Activated CD4-positive, alpha-beta memory T cell treated with anti-CD3 and anti-CD28 coated beads for 36 hours (primary cell): ENCODE data around the gene LAMA2. TPM values are rescaled to one million over a fixed set of nuclear protein-coding genes. Genes with fewer than 3 reads are reported as not detected.
"Not testable (repeated sequence)": the region's sequence is repeated elsewhere in the genome, so short reads cannot be mapped to it uniquely, and the experiment has no call there.

Source experiments
- CTCF ChIA-PET: fragments of 350-600 bp; sonication (Branson Sonifier 250); formaldehyde crosslinking; loops from one replicate; lab custom pipeline; 2021; ENCODE audit warnings: antibody characterized with exemption, inconsistent platforms; lab: Charles Lee
- POLR2A ChIA-PET: fragments of 350-600 bp; sonication (Branson Sonifier 250); formaldehyde crosslinking; loops from one replicate; lab custom pipeline; 2021; ENCODE audit warnings: antibody characterized with exemption; lab: Charles Lee
- DNase-seq: peaks from one replicate; pipeline ENCODE4 v3.0.0-alpha.2; 2020
- H3K27ac Mint-ChIP-seq: one replicate; pipeline ENCODE4 v1.8.0; 2021; ENCODE audit warnings: mixed read lengths
- H3K27me3 Mint-ChIP-seq: one replicate; pipeline ENCODE4 v1.8.0; 2021; ENCODE audit warnings: mixed read lengths
- H3K36me3 Mint-ChIP-seq: one replicate; pipeline ENCODE4 v1.8.0; 2021; ENCODE audit warnings: mixed read lengths
- H3K4me1 Mint-ChIP-seq: one replicate; pipeline ENCODE4 v1.8.0; 2021; ENCODE audit warnings: low read depth, mixed read lengths
- H3K4me3 Mint-ChIP-seq: one replicate; pipeline ENCODE4 v1.8.0; 2021; ENCODE audit warnings: mild to moderate bottlenecking, mixed read lengths
- H3K9me3 Mint-ChIP-seq: one replicate; pipeline ENCODE4 v1.8.0; 2021; ENCODE audit warnings: mixed read lengths
- intact Hi-C: fragments of 100-400 bp; cut with micrococcal nuclease; formaldehyde crosslinking; loops from one replicate; pipeline ENCODE4 v1.15.1; 2023
- total RNA-seq, 2 experiments: library from RNA; stranded (reverse); gene quantifications; one replicate each; pipeline ENCODE4 v1.2.3, GENCODE V29; 2021

The LAMA2 gene
- total RNA-seq, 2 experiments from 2014 or later = 0.15 to 0.48 TPM

DNA sequence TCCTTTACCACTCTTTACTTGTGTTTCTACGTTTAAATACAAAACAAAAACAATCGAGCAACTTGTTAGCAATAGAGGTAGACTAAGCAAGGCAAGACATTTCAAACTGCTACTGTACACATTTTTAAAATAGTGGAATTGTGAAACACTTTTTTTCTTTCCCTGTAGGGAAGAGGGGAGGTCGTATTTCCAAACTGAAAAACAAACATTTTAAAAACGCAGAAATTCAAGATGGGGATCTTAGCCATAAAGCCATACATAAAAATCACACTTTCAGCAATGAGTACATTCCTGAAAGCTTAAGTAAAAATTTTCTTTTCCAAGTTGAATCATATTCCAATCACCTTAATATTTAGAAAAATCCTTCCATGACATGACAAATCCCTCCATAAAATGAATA is 267.6 kb downstream of the LAMA2 start:
- Mint-ChIP-seq H3K9me3 (no peaks in the 10 kb centered on the region), H3K27ac (no peak overlapping the region), H3K4me1 (no peaks in the 10 kb centered on the region), H3K36me3 (no peaks in the 10 kb centered on the region), H3K4me3 (no peak overlapping the region), H3K27me3 (peaks cover 3% of the 10 kb centered on the region)
- DNase-seq = no peak
- CTCF ChIA-PET = no interaction called here
- POLR2A ChIA-PET = interaction anchor here (0.6 kb wide), 1 partner anchor 10 kb away, joined by 3 read pairs; no protein-coding TSS in a partner anchor
- intact Hi-C loops = no loop called here

- ChIA-PET CTCF (no interaction called here), POLR2A (no interaction called here)
- peaks cover 3% of the 10 kb centered on the region for H3K27me3 Mint-ChIP-seq
- intact Hi-C loops = no loop called here
- H3K9me3 Mint-ChIP-seq = no peaks in the 10 kb centered on the region
- H3K4me3 Mint-ChIP-seq = no peak overlapping the region
- no peaks in the 10 kb centered on the region for H3K4me1 Mint-ChIP-seq
- no peaks in the 10 kb centered on the region for H3K36me3 Mint-ChIP-seq
- H3K27ac Mint-ChIP-seq = no peak overlapping the region
- DNase-seq = no peak
These were observed 270.3 kb downstream of the LAMA2 start for GRCh38 chr6:129153257-129153656.

- H3K27ac Mint-ChIP-seq, H3K9me3 Mint-ChIP-seq, H3K36me3 Mint-ChIP-seq, CTCF ChIA-PET, H3K4me3 Mint-ChIP-seq, DNase-seq, H3K27me3 Mint-ChIP-seq, intact Hi-C loops, POLR2A ChIA-PET, H3K4me1 Mint-ChIP-seq: not testable (repeated sequence)
These were observed 276.3 kb downstream of the LAMA2 start for GRCh38 chr6:129159242-129159641.

DNA sequence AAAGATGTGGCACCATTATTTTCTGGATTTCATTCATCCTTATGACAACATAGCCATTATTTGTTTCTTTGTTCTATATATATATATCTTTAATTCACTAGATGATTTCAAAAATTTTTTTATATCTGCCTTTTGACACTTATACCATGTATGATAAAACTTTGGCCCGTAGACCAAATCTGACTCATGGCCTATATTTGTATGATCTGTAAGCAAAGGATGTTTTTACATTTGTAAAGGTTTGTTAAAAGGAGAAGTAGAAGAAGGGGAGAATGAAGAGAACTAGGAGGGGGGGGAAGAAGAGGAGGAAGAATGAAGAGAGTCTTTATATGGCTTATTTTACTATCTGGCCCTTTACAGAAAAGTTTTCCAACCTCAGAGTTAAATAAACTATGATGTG is 279.7 kb downstream of the LAMA2 start:
- Mint-ChIP-seq H3K36me3 (no peaks in the 10 kb centered on the region), H3K27ac (no peak overlapping the region), H3K4me3 (no peak overlapping the region), H3K27me3 (no peaks in the 10 kb centered on the region), H3K4me1 (no peaks in the 10 kb centered on the region), H3K9me3 (no peaks in the 10 kb centered on the region)
- no peak for DNase-seq
- intact Hi-C loops = no loop called here
- POLR2A ChIA-PET = no interaction called here
- CTCF ChIA-PET = no interaction called here

DNA sequence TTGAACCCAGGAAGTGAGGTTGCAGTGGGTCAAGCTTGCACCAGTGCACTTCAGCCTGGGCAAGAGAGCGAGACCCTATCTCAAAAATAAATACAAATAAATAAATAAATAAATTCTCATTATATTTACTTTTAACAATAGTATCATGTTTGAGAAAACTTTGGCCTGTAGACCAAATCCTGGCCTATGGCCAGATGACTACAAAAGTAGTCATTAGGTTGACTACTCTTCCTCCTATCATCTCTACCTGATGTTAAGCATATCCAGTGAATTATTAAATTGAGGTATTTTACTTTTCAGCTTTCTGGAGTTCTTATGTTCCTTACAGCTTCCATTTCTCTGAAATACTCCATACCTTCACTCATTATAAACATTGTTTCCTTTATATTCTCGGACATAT is 280.6 kb downstream of the LAMA2 start:
- no peak for DNase-seq
- ChIA-PET POLR2A (no interaction called here), CTCF (no interaction called here)
- Mint-ChIP-seq H3K27me3 (no peaks in the 10 kb centered on the region), H3K27ac (no peak overlapping the region), H3K9me3 (no peaks in the 10 kb centered on the region), H3K4me3 (no peak overlapping the region), H3K4me1 (no peaks in the 10 kb centered on the region), H3K36me3 (no peaks in the 10 kb centered on the region)
- intact Hi-C loops = no loop called here

DNA sequence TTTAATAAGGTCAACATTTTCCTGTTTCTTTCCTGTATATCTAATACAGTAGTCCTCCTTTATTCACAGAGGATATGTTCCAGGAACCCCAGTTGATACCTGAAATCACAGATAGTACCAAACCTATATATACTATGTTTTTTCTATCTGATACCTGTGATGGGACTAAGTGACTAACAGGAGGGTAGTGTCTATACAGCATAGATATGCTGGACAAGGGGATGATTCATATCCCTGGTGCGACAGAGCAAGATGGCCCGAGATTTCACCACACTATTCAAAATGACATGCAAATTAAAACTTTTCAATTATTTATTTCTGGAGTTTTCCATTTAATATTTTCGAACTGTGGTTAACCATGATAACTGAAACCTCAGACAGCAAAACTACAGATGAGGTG is 281.1 kb downstream of the LAMA2 start:
- no peaks in the 10 kb centered on the region for H3K9me3 Mint-ChIP-seq
- no peak overlapping the region for H3K4me3 Mint-ChIP-seq
- CTCF ChIA-PET = no interaction called here
- POLR2A ChIA-PET = no interaction called here
- DNase-seq = no peak
- H3K36me3 Mint-ChIP-seq = no peaks in the 10 kb centered on the region
- no peak overlapping the region for H3K27ac Mint-ChIP-seq
- H3K27me3 Mint-ChIP-seq = no peaks in the 10 kb centered on the region
- intact Hi-C loops = no loop called here
- no peaks in the 10 kb centered on the region for H3K4me1 Mint-ChIP-seq

DNA sequence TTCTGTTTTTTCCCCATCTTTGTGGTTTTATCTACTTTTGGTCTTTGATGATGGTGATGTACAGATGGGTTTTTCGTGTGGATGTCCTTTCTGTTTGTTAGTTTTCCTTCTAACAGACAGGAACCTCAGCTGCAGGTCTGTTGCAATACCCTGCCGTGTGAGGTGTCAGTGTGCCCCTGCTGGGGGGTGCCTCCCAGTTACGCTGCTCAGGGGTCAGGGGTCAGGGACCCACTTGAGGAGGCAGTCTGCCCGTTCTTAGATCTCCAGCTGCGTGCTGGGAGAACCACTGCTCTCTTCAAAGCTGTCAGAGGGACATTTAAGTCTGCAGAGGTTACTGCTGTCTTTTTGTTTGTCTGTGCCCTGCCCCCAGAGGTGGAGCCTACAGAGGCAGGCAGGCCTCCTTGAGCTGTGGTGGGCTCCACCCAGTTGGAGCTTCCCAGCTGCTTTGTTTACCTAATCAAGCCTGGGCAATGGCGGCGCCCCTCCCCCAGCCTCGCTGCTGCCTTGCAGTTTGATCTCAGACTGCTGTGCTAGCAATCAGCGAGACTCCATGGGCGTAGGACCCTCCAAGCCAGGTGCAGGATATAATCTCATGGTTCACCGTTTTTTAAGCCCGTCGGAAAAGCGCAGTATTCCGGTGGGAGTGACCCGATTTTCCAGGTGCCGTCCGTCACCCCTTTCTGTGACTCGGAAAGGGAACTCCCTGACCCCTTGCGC is 289.5 kb downstream of the LAMA2 start:
- H3K4me3 Mint-ChIP-seq, H3K9me3 Mint-ChIP-seq, H3K27ac Mint-ChIP-seq, DNase-seq, CTCF ChIA-PET, H3K4me1 Mint-ChIP-seq, intact Hi-C loops, H3K36me3 Mint-ChIP-seq, POLR2A ChIA-PET, H3K27me3 Mint-ChIP-seq: not testable (repeated sequence)

DNA sequence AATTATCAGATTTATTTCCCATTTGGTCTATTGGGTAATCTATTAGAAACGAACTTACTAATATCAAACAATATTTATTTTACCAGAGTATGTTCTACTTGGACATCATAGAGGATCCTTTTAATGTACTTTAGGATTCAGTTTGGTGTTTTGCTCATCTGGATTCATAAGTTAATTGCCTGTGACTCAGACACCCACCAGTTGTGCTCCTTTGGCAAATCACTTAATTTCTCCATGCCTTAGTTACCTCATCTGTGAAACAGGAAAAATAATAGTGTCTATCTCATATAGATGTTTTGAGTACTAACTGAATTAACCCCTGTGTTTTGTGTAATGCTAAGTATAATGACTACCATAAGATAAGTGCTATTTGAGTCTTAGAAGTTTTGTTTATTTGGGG is 292.1 kb downstream of the LAMA2 start:
- Mint-ChIP-seq H3K9me3 (no peaks in the 10 kb centered on the region), H3K4me3 (no peak overlapping the region), H3K4me1 (no peaks in the 10 kb centered on the region), H3K27me3 (peaks cover 10% of the 10 kb centered on the region), H3K27ac (no peak overlapping the region), H3K36me3 (no peaks in the 10 kb centered on the region)
- ChIA-PET POLR2A (no interaction called here), CTCF (no interaction called here)
- intact Hi-C loops = no loop called here
- DNase-seq = no peak

- DNase-seq = no peak
- no peak overlapping the region for H3K27ac Mint-ChIP-seq
- no peaks in the 10 kb centered on the region for H3K9me3 Mint-ChIP-seq
- H3K36me3 Mint-ChIP-seq = no peaks in the 10 kb centered on the region
- no peak overlapping the region for H3K4me3 Mint-ChIP-seq
- CTCF ChIA-PET = no interaction called here
- POLR2A ChIA-PET = no interaction called here
- H3K4me1 Mint-ChIP-seq = no peaks in the 10 kb centered on the region
- intact Hi-C loops = no loop called here
- peaks cover 10% of the 10 kb centered on the region for H3K27me3 Mint-ChIP-seq
These were observed 294.9 kb downstream of the LAMA2 start for GRCh38 chr6:129177801-129178200.

- no peaks in the 10 kb centered on the region for H3K9me3 Mint-ChIP-seq
- no peak for DNase-seq
- H3K4me1 Mint-ChIP-seq = no peaks in the 10 kb centered on the region
- no peak overlapping the region for H3K27ac Mint-ChIP-seq
- intact Hi-C loops = no loop called here
- peaks cover 4% of the 10 kb centered on the region for H3K27me3 Mint-ChIP-seq
- no peak overlapping the region for H3K4me3 Mint-ChIP-seq
- POLR2A ChIA-PET = no interaction called here
- H3K36me3 Mint-ChIP-seq = no peaks in the 10 kb centered on the region
- CTCF ChIA-PET = no interaction called here
These were observed 296.3 kb downstream of the LAMA2 start for GRCh38 chr6:129179283-129179682.

- CTCF ChIA-PET = no interaction called here
- Mint-ChIP-seq H3K27me3 (peaks cover 4% of the 10 kb centered on the region), H3K4me3 (no peak overlapping the region), H3K27ac (no peak overlapping the region), H3K36me3 (no peaks in the 10 kb centered on the region), H3K9me3 (no peaks in the 10 kb centered on the region), H3K4me1 (no peaks in the 10 kb centered on the region)
- no peak for DNase-seq
- POLR2A ChIA-PET = no interaction called here
- intact Hi-C loops = no loop called here
These were observed 298.1 kb downstream of the LAMA2 start for GRCh38 chr6:129181001-129181400.

DNA sequence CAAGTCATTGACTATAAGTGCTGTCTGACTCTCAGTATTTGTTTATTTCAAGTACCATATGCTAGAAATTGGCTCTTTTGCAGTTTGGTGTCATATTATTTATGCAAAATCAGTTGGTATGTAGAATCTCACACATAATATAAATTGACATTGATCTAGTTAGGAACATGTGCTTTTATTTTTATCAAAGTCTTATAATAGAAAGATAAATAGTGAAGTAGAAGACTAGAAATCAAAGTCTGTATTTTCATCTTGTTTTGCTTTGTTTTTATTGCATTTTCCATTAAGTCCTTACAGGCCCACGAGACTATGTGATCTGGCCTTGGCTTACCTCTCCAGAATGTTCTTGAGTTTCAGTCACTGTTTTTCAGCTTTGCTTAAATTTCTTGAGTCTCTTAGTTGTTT is 300.3 kb downstream of the LAMA2 start:
- DNase-seq = no peak
- POLR2A ChIA-PET = no interaction called here
- CTCF ChIA-PET = interaction anchor here (0.5 kb wide), 1 partner anchor 25 kb away, joined by 3 read pairs; no protein-coding TSS in a partner anchor
- Mint-ChIP-seq H3K27ac (no peak overlapping the region), H3K36me3 (no peaks in the 10 kb centered on the region), H3K4me1 (no peaks in the 10 kb centered on the region), H3K27me3 (peaks cover 2% of the 10 kb centered on the region), H3K4me3 (no peak overlapping the region), H3K9me3 (no peaks in the 10 kb centered on the region)
- intact Hi-C loops = no loop called here

DNA sequence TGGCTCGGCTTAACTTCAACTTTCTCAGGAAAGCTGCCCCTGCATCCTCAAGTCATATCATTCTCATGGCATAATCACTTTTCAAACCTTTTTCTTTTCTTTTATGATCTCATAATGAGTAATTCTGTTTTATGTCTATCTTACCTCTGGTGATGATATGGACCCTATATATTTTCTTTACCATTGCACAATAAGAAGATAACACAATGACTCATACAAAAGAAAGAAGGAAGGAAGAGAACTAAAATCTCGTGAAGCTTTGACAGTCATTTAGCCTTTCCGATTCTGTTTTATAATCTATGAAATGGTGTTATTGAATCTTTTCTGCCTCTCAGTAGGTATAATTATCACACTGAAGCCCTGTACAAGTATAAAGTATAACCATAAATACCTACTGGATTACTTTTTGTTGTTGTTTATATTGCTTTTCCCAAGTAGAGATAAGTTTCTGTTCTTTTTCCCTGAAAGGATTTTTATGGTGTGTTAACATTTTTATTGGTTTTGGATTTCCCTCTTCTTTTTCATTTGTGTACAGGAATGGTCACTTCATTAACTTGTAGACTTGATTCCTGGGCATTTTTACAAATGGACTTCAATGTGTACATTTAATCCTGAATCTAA is 300.9 kb downstream of the LAMA2 start:
- ChIA-PET CTCF (no interaction called here), POLR2A (no interaction called here)
- Mint-ChIP-seq H3K36me3 (no peaks in the 10 kb centered on the region), H3K4me1 (no peaks in the 10 kb centered on the region), H3K27me3 (peaks cover 2% of the 10 kb centered on the region), H3K27ac (no peak overlapping the region), H3K4me3 (no peak overlapping the region), H3K9me3 (no peaks in the 10 kb centered on the region)
- intact Hi-C loops = no loop called here
- no peak for DNase-seq
